ENCODE data around the gene KSR1.
"Not testable (repeated sequence)": the region's sequence is repeated elsewhere in the genome, so short reads cannot be mapped to it uniquely, and the experiment has no call there.

The KSR1 gene

GRCh38 chr17:27631897-27632725 is 175.9 kb downstream of the KSR1 start:
- no peak for TF ChIP-seq CTCF (conservative IDR thresholded peaks at IDR 0.05; ENCODE audit: low read depth, low read length)
- no peak overlapping the region for H3K4me3 ChIP-seq (ENCODE audit: low read length)
- DNase-seq (ENCODE audit: low read depth), result no peak

DNA sequence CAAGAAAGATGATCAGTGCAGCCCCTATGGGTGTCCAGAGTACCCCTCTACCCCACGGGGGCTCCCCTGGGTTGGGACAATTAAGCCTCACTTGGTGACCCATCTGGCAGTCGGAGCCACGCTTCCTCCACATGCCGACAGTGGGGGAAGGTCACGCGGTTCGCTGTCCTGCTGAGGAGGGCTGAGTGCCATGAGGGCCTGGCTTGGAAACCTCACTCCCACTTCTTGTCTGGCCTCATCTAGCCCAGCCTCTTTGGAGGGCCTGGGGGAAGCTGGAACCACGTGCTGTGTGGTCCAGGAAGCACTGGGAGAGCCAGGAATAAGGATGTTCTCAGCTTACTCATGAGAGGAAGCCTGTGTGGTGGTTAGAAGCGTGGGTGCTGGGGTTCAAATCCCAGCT is 176.5 kb downstream of the KSR1 start:
- H3K4me3 ChIP-seq (ENCODE audit: low read length); DNase-seq (ENCODE audit: low read depth): not testable (repeated sequence)

DNA sequence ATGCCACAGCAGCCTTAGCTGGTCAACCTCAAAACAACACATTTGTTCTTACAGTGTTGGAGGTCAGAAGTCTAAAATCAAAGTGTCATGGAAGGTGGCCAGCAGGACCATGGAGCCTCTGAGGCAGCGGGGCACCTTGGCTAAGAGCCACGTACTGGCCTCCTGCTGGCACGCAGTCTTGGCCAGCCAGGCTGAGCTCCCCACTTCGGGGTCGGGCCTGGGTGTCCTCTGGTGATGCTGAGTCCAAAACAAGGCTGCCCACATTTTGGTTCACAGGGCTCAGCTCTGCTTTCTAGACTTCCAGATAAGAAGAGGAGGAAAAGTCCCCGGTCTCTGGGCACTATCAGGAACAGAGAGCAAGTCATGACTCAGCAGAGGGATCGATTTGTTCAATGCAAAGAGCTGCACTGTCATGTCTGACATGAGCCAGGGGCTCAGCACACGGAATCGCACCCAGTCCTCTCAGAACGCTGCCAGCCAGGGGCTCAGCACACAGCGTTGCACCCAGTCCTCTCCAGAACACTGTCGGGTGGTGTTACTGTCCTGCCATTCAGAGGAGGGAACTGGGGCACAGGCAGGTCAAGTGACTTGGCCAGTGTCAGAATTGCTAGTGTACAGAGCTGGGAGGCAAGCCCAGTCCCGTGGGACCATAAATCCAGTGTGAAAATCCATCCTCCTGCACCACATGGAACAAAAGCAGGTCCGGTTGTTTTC is 177.2 kb downstream of the KSR1 start:
- no peak for DNase-seq (ENCODE audit: low read depth)
- no peak for TF ChIP-seq CTCF (conservative IDR thresholded peaks at IDR 0.05; ENCODE audit: low read depth, low read length)
- no peak overlapping the region for H3K4me3 ChIP-seq (ENCODE audit: low read length)

GRCh38 chr17:27634026-27634335 is 177.7 kb downstream of the KSR1 start:
- no peak for DNase-seq (ENCODE audit: low read depth)
- TF ChIP-seq CTCF (conservative IDR thresholded peaks at IDR 0.05; ENCODE audit: low read depth, low read length), result no peak
- no peak overlapping the region for H3K4me3 ChIP-seq (ENCODE audit: low read length)

DNA sequence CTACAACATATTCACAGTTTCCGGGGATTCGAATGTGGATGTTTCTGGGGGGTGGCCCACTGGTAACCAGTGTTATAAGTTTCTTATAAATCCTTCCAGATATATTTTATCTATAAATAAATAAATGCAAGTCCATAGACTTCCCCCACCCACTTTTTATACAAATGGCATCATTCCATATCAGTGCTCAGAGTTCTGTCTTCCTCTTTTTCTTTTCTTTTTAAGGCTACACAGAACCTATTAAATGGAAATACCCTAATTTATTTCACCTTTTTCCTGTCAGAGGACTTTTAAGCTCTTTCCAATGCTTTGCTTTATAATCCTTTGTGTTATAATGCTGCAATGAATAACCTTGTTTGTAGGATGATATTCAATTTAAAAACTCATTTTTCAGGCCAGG is 178.5 kb downstream of the KSR1 start:
- DNase-seq (ENCODE audit: low read depth), result no peak
- TF ChIP-seq CTCF (conservative IDR thresholded peaks at IDR 0.05; ENCODE audit: low read depth, low read length), result no peak

DNA sequence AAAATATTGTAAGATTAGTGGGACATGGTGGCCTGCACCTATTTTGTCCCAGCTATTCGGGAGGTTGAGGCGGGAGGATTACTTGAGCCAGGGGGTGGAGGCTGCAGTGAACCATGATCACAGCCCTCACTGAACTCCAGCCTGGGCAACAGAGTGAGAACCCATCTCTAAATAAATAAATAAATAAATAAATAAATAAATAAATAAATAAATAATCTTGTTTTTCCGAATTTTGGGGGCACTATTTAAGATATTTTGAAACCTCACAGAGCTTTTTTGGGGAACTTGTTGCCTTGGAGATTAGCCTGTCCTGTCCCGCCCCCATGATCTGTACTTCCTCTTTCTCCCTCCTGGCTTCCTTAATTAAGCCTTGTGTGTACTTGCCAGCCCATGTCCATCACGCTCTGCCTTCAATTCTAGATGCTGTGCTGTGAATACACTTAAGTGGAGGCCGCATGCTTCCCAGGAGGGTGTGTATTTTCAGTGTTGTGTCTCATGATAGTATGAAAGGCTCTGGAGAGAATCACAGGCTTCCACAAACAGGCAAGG is 179.1 kb downstream of the KSR1 start:
- TF ChIP-seq CTCF (conservative IDR thresholded peaks at IDR 0.05; ENCODE audit: low read depth, low read length), result no peak
- DNase-seq (ENCODE audit: low read depth), result no peak

More for the DNA sequence above, 178.5 kb downstream of the KSR1 start:
- no peak overlapping the region for H3K4me3 ChIP-seq (ENCODE audit: low read length)

GRCh38 chr17:27636005-27636520 is 179.8 kb downstream of the KSR1 start:
- DNase-seq (ENCODE audit: low read depth); H3K4me3 ChIP-seq (ENCODE audit: low read length): not testable (repeated sequence)

More for the DNA sequence above, 179.1 kb downstream of the KSR1 start:
- no peak overlapping the region for H3K4me3 ChIP-seq (ENCODE audit: low read length)

GRCh38 chr17:27637818-27638217 is 181.6 kb downstream of the KSR1 start:
- not testable (repeated sequence) for DNase-seq (ENCODE audit: low read depth)

DNA sequence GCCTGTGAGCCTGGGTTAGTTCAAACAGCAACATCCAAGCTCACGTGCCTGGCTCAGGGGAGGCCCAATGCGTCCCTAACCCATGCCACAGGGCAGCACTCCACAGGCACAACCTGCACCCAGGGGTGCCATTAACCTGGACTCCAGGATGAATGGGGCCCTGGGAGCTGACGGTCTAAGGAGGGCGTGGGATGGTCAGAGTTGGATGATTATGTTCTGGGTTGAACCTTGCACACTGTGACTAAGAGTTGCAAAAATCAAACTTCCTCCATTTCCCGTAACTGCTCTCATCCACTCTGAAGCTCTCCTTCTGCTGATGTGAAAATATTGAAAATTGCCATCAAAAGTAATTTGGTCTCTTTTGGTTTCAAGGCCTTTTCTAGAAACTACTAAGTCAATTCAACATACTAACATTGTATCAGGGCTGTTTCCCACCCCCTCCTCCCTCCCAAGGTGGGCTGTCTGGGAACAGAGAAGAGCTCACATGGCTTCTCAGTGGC is 182.2 kb downstream of the KSR1 start:
- H3K4me3 ChIP-seq (ENCODE audit: low read length); DNase-seq (ENCODE audit: low read depth): not testable (repeated sequence)

More at GRCh38 chr17:27637818-27638217, 181.6 kb downstream of the KSR1 start:
- H3K4me3 ChIP-seq (ENCODE audit: low read length), result not testable (repeated sequence)

Measured in retinal pigment epithelial cell (primary cell).